Esophagus squamous epithelium (tissue), 4 donors: ENCODE measurements around the gene ZCCHC18.

Experiments used
- CTCF ChIP-seq, 6 experiments: fragments of 450-650 bp in 4 of 6; fragments of 200-600 bp in 2 of 6; sonication (generic) in 2 of 6; IDR thresholded peaks; one replicate each; pipeline ENCODE4 v1.5.1; 2016 to 2019; ENCODE audit warnings: antibody characterized with exemption in 6 of 6, mild to moderate bottlenecking in 4 of 6, moderate library complexity in 4 of 6
- POLR2A ChIP-seq, 4 donors: fragments of 450-650 bp; IDR thresholded peaks; one replicate each; pipeline ENCODE4 v1.6.1; 2017; ENCODE audit warnings: antibody characterized with exemption in 4 of 4, mild to moderate bottlenecking in 4 of 4, moderate library complexity in 3 of 4

- no peak for TF ChIP-seq CTCF (IDR thresholded peaks at IDR 0.05)
- no peak for TF ChIP-seq POLR2A (IDR thresholded peaks at IDR 0.05)
These were observed 6.7 kb upstream of the ZCCHC18 start for GRCh38 chrX:104105330-104106262.
